Keratinocyte (primary cell): Measurements from ENCODE around the gene RAD51. TPM values are rescaled to one million over a fixed set of nuclear protein-coding genes. Genes with fewer than 3 reads are reported as not detected.

ENCODE experiments used
- DNase-seq: peaks from one replicate; pipeline ENCODE4 v3.0.0-alpha.2; 2011; ENCODE audit warnings: low read depth, missing footprints, low spot score
- FAIRE-seq: peaks from 2 replicates; lab custom pipeline; 2011; peaks lifted over from hg19 to GRCh38; lab: Jason Lieb, UNC
- H2AFZ ChIP-seq: 2 replicates; pipeline ENCODE4 v1.6.0; 2012; ENCODE audit warnings: low read length, control low read depth, inconsistent platforms; ENCODE audit not compliant: control insufficient read depth
- H3K27ac ChIP-seq: 2 replicates; pipeline ENCODE4 v1.5.1; 2011; ENCODE audit warnings: low read length; ENCODE audit not compliant: control insufficient read depth, insufficient read depth
- H3K27me3 ChIP-seq: 3 replicates; pipeline ENCODE4 v1.6.0; 2011; ENCODE audit warnings: low read length; ENCODE audit not compliant: control insufficient read depth, insufficient read depth; ENCODE audit errors: extremely low read depth
- H3K36me3 ChIP-seq, 2 experiments: 2 replicates in 1 of 2; 3 replicates in 1 of 2; pipeline ENCODE4 v1.5.1; 2011; ENCODE audit warnings: low read length in 2 of 2, mild to moderate bottlenecking in 1 of 2; ENCODE audit not compliant: control insufficient read depth in 2 of 2, insufficient read depth in 2 of 2; ENCODE audit errors: extremely low read depth in 1 of 2
- H3K4me1 ChIP-seq: 3 replicates; pipeline ENCODE4 v1.5.1; 2011; ENCODE audit warnings: low read length; ENCODE audit not compliant: control insufficient read depth, insufficient read depth; ENCODE audit errors: extremely low read depth
- H3K4me2 ChIP-seq: 3 replicates; pipeline ENCODE4 v1.6.0; 2011; ENCODE audit warnings: low read depth, low read length; ENCODE audit not compliant: control insufficient read depth, insufficient read depth; ENCODE audit errors: extremely low read depth
- H3K4me3 ChIP-seq, 3 experiments: fragments of 200-600 bp in 1 of 3; sonication (generic) in 1 of 3; 2 replicates in 2 of 3; 3 replicates in 1 of 3; pipeline ENCODE4 v1.5.1; 2011 to 2016; ENCODE audit warnings: low read length in 3 of 3, mild to moderate bottlenecking in 3 of 3, control low read depth in 2 of 3, inconsistent platforms in 1 of 3, low read depth in 1 of 3, mixed read lengths in 1 of 3, mixed run types in 1 of 3, moderate library complexity in 1 of 3; ENCODE audit not compliant: control insufficient read depth in 2 of 3, insufficient read depth in 2 of 3; ENCODE audit errors: extremely low read depth in 1 of 3
- H3K79me2 ChIP-seq: 2 replicates; pipeline ENCODE4 v1.6.0; 2012; ENCODE audit warnings: low read length; ENCODE audit not compliant: control insufficient read depth, insufficient read depth
- H3K9ac ChIP-seq: 3 replicates; pipeline ENCODE4 v1.6.0; 2011; ENCODE audit warnings: low read length; ENCODE audit not compliant: control insufficient read depth, insufficient read depth; ENCODE audit errors: extremely low read depth
- H3K9me1 ChIP-seq: 3 replicates; pipeline ENCODE4 v1.6.0; 2011; ENCODE audit warnings: low read length; ENCODE audit not compliant: control insufficient read depth, insufficient read depth; ENCODE audit errors: extremely low read depth
- H3K9me3 ChIP-seq: 2 replicates; pipeline ENCODE4 v1.5.1; 2012; ENCODE audit warnings: low read depth, low read length; ENCODE audit not compliant: control insufficient read depth
- H4K20me1 ChIP-seq: 3 replicates; pipeline ENCODE4 v1.6.0; 2011; ENCODE audit warnings: low read length; ENCODE audit not compliant: control insufficient read depth, insufficient read depth; ENCODE audit errors: extremely low read depth
- CTCF ChIP-seq, 3 experiments: IDR thresholded peaks in 1 of 3; conservative IDR thresholded peaks in 1 of 3; optimal IDR thresholded peaks in 1 of 3; 2 replicates in 2 of 3; 3 replicates in 1 of 3; pipeline versions ENCODE3 to v1.5.1; 2011; ENCODE audit warnings: low read length in 3 of 3, mild to moderate bottlenecking in 3 of 3, moderate library complexity in 2 of 3, control low read depth in 1 of 3, inconsistent platforms in 1 of 3; ENCODE audit not compliant: insufficient read depth in 2 of 3; ENCODE audit errors: extremely low read depth in 1 of 3
- EZH2 ChIP-seq: IDR thresholded peaks from one replicate; pipeline ENCODE4 v1.6.1; 2012; ENCODE audit warnings: inconsistent platforms, mild to moderate bottlenecking, low read length, moderate library complexity
- dilution Hi-C: fragments of 300-500 bp; cut with MboI; formaldehyde crosslinking; loops from one replicate; pipeline ENCODE4 v1.7.0; 2020; ENCODE audit warnings: low sequenced_read_pairs; ENCODE audit not compliant: extremely low pct_ligation_motif_present
- polyA plus RNA-seq, 5 experiments: library from polyadenylated mRNA; depleted of rRNA in 3 of 5; stranded (reverse) in 3 of 5; stranded (forward) in 1 of 5; unstranded in 1 of 5; fragments of >200 nt; gene quantifications; 1 replicate in 1 of 5; 2 replicates in 3 of 5; 3 replicates in 1 of 5; pipeline versions ENCODE4 v1.2.1 to v1.2.3, GENCODE V29; 2011 to 2012; ENCODE audit warnings: missing spikeins in 2 of 5, low read depth in 1 of 5, low replicate concordance in 1 of 5

The RAD51 gene
- polyA plus RNA-seq, 1 donor (not counting 4 experiments of a cell fraction or from before 2014, with no cell fraction given), result 6.9 TPM

- no peak for FAIRE-seq
- peak overlapping the region; percentile 32 for H3K27ac ChIP-seq
- H3K79me2 ChIP-seq, result no peaks in the 10 kb centered on the region
- H3K9ac ChIP-seq, result peak overlapping the region; percentile 39
- no peak overlapping the region for H2AFZ ChIP-seq
- peak overlapping the region in 1 of 3 experiments; percentile 30 for H3K4me3 ChIP-seq
- H3K27me3 ChIP-seq, result no peaks in the 10 kb centered on the region
- peaks cover 74% of the 10 kb centered on the region for H3K4me1 ChIP-seq
- no peaks in the 10 kb centered on the region for H4K20me1 ChIP-seq
- dilution Hi-C loops, result no loop called here
- H3K9me3 ChIP-seq, result no peaks in the 10 kb centered on the region
- H3K36me3 ChIP-seq, result peaks cover 4% of the 10 kb centered on the region in 2 experiments
- TF ChIP-seq EZH2 (no peak), CTCF (optimal IDR thresholded peaks at IDR 0.05 in 1 of 3, IDR thresholded peaks at IDR 0.05 in 1 of 3, conservative IDR thresholded peaks at IDR 0.05 in 1 of 3; ENCODE audit: extremely low read depth in 1 of 3, insufficient read depth in 2 of 3, low read length in 3 of 3) (no peak)
- H3K4me2 ChIP-seq, result peak overlapping the region; percentile 52
- H3K9me1 ChIP-seq, result peaks cover 2% of the 10 kb centered on the region
- DNase-seq, result no peak
These were observed 71.3 kb downstream of the RAD51 start for GRCh38 chr15:40766194-40766815.

- H3K36me3 ChIP-seq, result peaks cover 8 to 9% of the 10 kb centered on the region in 2 experiments
- H3K4me2 ChIP-seq, result peak overlapping the region; percentile 52
- peak overlapping the region in 1 of 3 experiments; percentile 21 for H3K4me3 ChIP-seq
- FAIRE-seq, result peak; percentile 62
- no peaks in the 10 kb centered on the region for H3K79me2 ChIP-seq
- TF ChIP-seq CTCF (optimal IDR thresholded peaks at IDR 0.05 in 1 of 3, IDR thresholded peaks at IDR 0.05 in 1 of 3, conservative IDR thresholded peaks at IDR 0.05 in 1 of 3; ENCODE audit: extremely low read depth in 1 of 3, insufficient read depth in 2 of 3, low read length in 3 of 3) (no peak), EZH2 (no peak)
- no peak overlapping the region for H2AFZ ChIP-seq
- no peak overlapping the region for H3K27ac ChIP-seq
- H3K9me1 ChIP-seq, result peaks cover 2% of the 10 kb centered on the region
- dilution Hi-C loops, result no loop called here
- no peaks in the 10 kb centered on the region for H4K20me1 ChIP-seq
- no peaks in the 10 kb centered on the region for H3K9me3 ChIP-seq
- no peaks in the 10 kb centered on the region for H3K27me3 ChIP-seq
- no peak for DNase-seq
- peaks cover 74% of the 10 kb centered on the region for H3K4me1 ChIP-seq
- no peak overlapping the region for H3K9ac ChIP-seq
These were observed 72.2 kb downstream of the RAD51 start for GRCh38 chr15:40766906-40767837.
